NCI-H2196 treated with DMSO at 0.1 percent for 48 hours (cell line): ENCODE measurements around the gene NEDD9.

Experiments
- DNase-seq: peaks from one replicate; lab custom pipeline; 2025; ENCODE audit not compliant: unreplicated experiment; lab: John Stamatoyannopoulos, UW

NEDD9 gene

GRCh38 chr6:11260249-11261038 lies 28.0 kb upstream of the NEDD9 start:
- DNase-seq, result no peak

GRCh38 chr6:11258260-11259237 lies 26.1 kb upstream of the NEDD9 start:
- DNase-seq, result no peak

GRCh38 chr6:11255610-11256009 lies 23.1 kb upstream of the NEDD9 start:
- DNase-seq, result no peak

GRCh38 chr6:11253594-11253993 lies 21.1 kb upstream of the NEDD9 start:
- no peak for DNase-seq

- peak; percentile 11 for DNase-seq
Observed at GRCh38 chr6:11251553-11252360, 19.3 kb upstream of the NEDD9 start.

GRCh38 chr6:11250108-11250507 lies 17.6 kb upstream of the NEDD9 start:
- DNase-seq, result no peak

- no peak for DNase-seq
Observed at GRCh38 chr6:11248974-11249761, 16.7 kb upstream of the NEDD9 start.

- DNase-seq, result no peak
Observed at GRCh38 chr6:11246722-11247121, 14.3 kb upstream of the NEDD9 start.

GRCh38 chr6:11245381-11246256 lies 13.2 kb upstream of the NEDD9 start:
- no peak for DNase-seq

GRCh38 chr6:11244387-11245126 lies 12.1 kb upstream of the NEDD9 start:
- no peak for DNase-seq

GRCh38 chr6:11243861-11244260 lies 11.4 kb upstream of the NEDD9 start:
- DNase-seq, result no peak

- DNase-seq, result no peak
Observed at GRCh38 chr6:11242711-11243110, 10.2 kb upstream of the NEDD9 start.

GRCh38 chr6:11241793-11242201 lies 9.3 kb upstream of the NEDD9 start:
- DNase-seq, result no peak

GRCh38 chr6:11241154-11241792 lies 8.8 kb upstream of the NEDD9 start:
- no peak for DNase-seq

- no peak for DNase-seq
Observed at GRCh38 chr6:11237956-11238355, 5.5 kb upstream of the NEDD9 start.

GRCh38 chr6:11237428-11237827 lies 5.0 kb upstream of the NEDD9 start:
- no peak for DNase-seq

- DNase-seq, result no peak
Observed at GRCh38 chr6:11236915-11237314, 4.4 kb upstream of the NEDD9 start.

- DNase-seq, result no peak
Observed at GRCh38 chr6:11236076-11236750, 3.7 kb upstream of the NEDD9 start.
